WTC11 (cell line): ENCODE results near the gene CSTF1. TPM values are rescaled to one million over a fixed set of nuclear protein-coding genes. Genes with fewer than 3 reads are reported as not detected.

Source experiments
- ATAC-seq: fragments of 200-7000 bp; cut with Tn5 transposase; 2 replicates; pipeline ENCODE4 v1.10.0; 2021; ENCODE audit warnings: mild to moderate bottlenecking, moderate library complexity
- CTCF ChIA-PET: fragments of 300-600 bp; sonication (Branson Sonifier 250); formaldehyde crosslinking; loops from one replicate; lab custom pipeline; 2021; ENCODE audit warnings: antibody characterized with exemption; lab: Charles Lee
- POLR2A ChIA-PET: fragments of 350-600 bp; sonication (Branson Sonifier 250); formaldehyde crosslinking; loops from one replicate; lab custom pipeline; 2021; ENCODE audit warnings: antibody characterized with exemption; lab: Charles Lee
- DNase-seq: peaks from one replicate; pipeline ENCODE4 v3.0.0; 2021; ENCODE audit warnings: low spot score
- H3K27ac Mint-ChIP-seq: 2 replicates; pipeline ENCODE4 v1.8.0; 2021; ENCODE audit warnings: mixed read lengths
- H3K27me3 Mint-ChIP-seq: 2 replicates; pipeline ENCODE4 v1.8.0; 2021; ENCODE audit warnings: low read depth, mild to moderate bottlenecking, moderate library complexity, mixed read lengths
- H3K36me3 Mint-ChIP-seq: 2 replicates; pipeline ENCODE4 v1.8.0; 2021; ENCODE audit warnings: mixed read lengths
- H3K4me1 Mint-ChIP-seq: 2 replicates; pipeline ENCODE4 v1.8.0; 2022; ENCODE audit warnings: mixed read lengths
- H3K4me3 Mint-ChIP-seq: 2 replicates; pipeline ENCODE4 v1.8.0; 2021; ENCODE audit warnings: mild to moderate bottlenecking, moderate library complexity, mixed read lengths
- H3K9me3 Mint-ChIP-seq: 2 replicates; pipeline ENCODE4 v1.8.0; 2021; ENCODE audit warnings: mixed read lengths
- ARID4B ChIP-seq: sonication (generic); formaldehyde crosslinking; IDR thresholded peaks from 2 replicates; pipeline ENCODE4 v1.8.0; 2023; ENCODE audit warnings: missing genetic modification reagents, mild to moderate bottlenecking, borderline replicate concordance
- ATF6 ChIP-seq: sonication (generic); formaldehyde crosslinking; IDR thresholded peaks from 2 replicates; pipeline ENCODE4 v1.8.1; 2023; ENCODE audit warnings: mild to moderate bottlenecking, missing genetic modification reagents
- CREM ChIP-seq: sonication (generic); formaldehyde crosslinking; IDR thresholded peaks from 2 replicates; pipeline ENCODE4 v1.8.1; 2022; ENCODE audit warnings: mild to moderate bottlenecking, missing genetic modification reagents, moderate library complexity
- E2F1 ChIP-seq: sonication (generic); formaldehyde crosslinking; IDR thresholded peaks from 2 replicates; pipeline ENCODE4 v1.8.0; 2022; ENCODE audit warnings: mild to moderate bottlenecking, missing genetic modification reagents
- E2F4 ChIP-seq: sonication (generic); formaldehyde crosslinking; IDR thresholded peaks from 2 replicates; pipeline ENCODE4 v1.8.1; 2022; ENCODE audit warnings: low read depth, mild to moderate bottlenecking, moderate library complexity, missing genetic modification reagents, borderline replicate concordance
- ETV6 ChIP-seq: sonication (generic); formaldehyde crosslinking; IDR thresholded peaks from 2 replicates; pipeline ENCODE4 v1.8.1; 2022; ENCODE audit warnings: mild to moderate bottlenecking, missing genetic modification reagents
- JUN ChIP-seq: sonication (generic); formaldehyde crosslinking; IDR thresholded peaks from 2 replicates; pipeline ENCODE4 v1.8.0; 2023; ENCODE audit warnings: mild to moderate bottlenecking, missing genetic modification reagents
- KAT7 ChIP-seq: sonication (generic); formaldehyde crosslinking; IDR thresholded peaks from 2 replicates; pipeline ENCODE4 v1.8.1; 2023; ENCODE audit warnings: missing genetic modification reagents, mild to moderate bottlenecking, borderline replicate concordance
- MAX ChIP-seq: sonication (generic); formaldehyde crosslinking; IDR thresholded peaks from 2 replicates; pipeline ENCODE4 v1.8.0; 2022; ENCODE audit warnings: mild to moderate bottlenecking, missing genetic modification reagents
- MXD4 ChIP-seq: fragments of 250-450 bp; sonication (Bioruptor Pico); IDR thresholded peaks from 2 replicates; pipeline ENCODE4 v1.8.0; 2021; ENCODE audit warnings: mild to moderate bottlenecking, moderate library complexity, borderline replicate concordance
- NR3C1 ChIP-seq: sonication (generic); formaldehyde crosslinking; conservative IDR thresholded peaks from 2 replicates; pipeline ENCODE4 v1.8.1; 2023; ENCODE audit warnings: low read depth, mild to moderate bottlenecking, missing genetic modification reagents
- RELA ChIP-seq: sonication (generic); formaldehyde crosslinking; IDR thresholded peaks from 2 replicates; pipeline ENCODE4 v1.8.1; 2022; ENCODE audit warnings: missing genetic modification reagents, mild to moderate bottlenecking, borderline replicate concordance
- SMAD3 ChIP-seq: sonication (generic); formaldehyde crosslinking; IDR thresholded peaks from 2 replicates; pipeline ENCODE4 v1.8.0; 2022; ENCODE audit warnings: missing genetic modification reagents, mild to moderate bottlenecking, borderline replicate concordance
- TCF7 ChIP-seq: sonication (generic); formaldehyde crosslinking; IDR thresholded peaks from 2 replicates; pipeline ENCODE4 v1.8.0; 2022; ENCODE audit warnings: mild to moderate bottlenecking, low read depth, missing genetic modification reagents, moderate library complexity
- TEAD1 ChIP-seq: sonication (generic); formaldehyde crosslinking; IDR thresholded peaks from 2 replicates; pipeline ENCODE4 v1.8.0; 2022; ENCODE audit warnings: mild to moderate bottlenecking, missing genetic modification reagents
- ZNF317 ChIP-seq: sonication (generic); formaldehyde crosslinking; IDR thresholded peaks from 2 replicates; pipeline ENCODE4 v1.8.1; 2023; ENCODE audit warnings: low read depth, mild to moderate bottlenecking, moderate library complexity, missing genetic modification reagents, borderline replicate concordance
- ZNF423 ChIP-seq: fragments of 250-450 bp; sonication (Bioruptor Pico); IDR thresholded peaks from 2 replicates; pipeline ENCODE4 v2.1.2; 2022; ENCODE audit warnings: mild to moderate bottlenecking, moderate library complexity
- ZNF512 ChIP-seq: sonication (generic); formaldehyde crosslinking; IDR thresholded peaks from 2 replicates; pipeline ENCODE4 v1.8.1; 2022; ENCODE audit warnings: missing genetic modification reagents, borderline replicate concordance
- total RNA-seq: library from RNA; stranded (reverse); gene quantifications from 3 replicates; pipeline ENCODE4 v1.2.3, GENCODE V29; 2021

The CSTF1 gene
- total RNA-seq, 1 experiment from 2014 or later: 58.5 TPM

- TF ChIP-seq ARID4B (CRISPR knock-in tag) (no peak), KAT7 (CRISPR knock-in tag) (no peak)
- TF ChIP-seq, all 79 proteins: peak for 0
Measured at GRCh38 chr20:56368351-56369134, 23.9 kb upstream of the CSTF1 start (continued).

GRCh38 chr20:56369179-56369578 is 23.3 kb upstream of the CSTF1 start:
- H3K9me3 Mint-ChIP-seq: no peaks in the 10 kb centered on the region
- ChIA-PET POLR2A (no interaction called here), CTCF (no interaction called here)
- H3K36me3 Mint-ChIP-seq: peaks cover 47% of the 10 kb centered on the region
- no peak for DNase-seq
- H3K27me3 Mint-ChIP-seq: no peaks in the 10 kb centered on the region; the same call in 1 of the 2 replicates
- H3K4me1 Mint-ChIP-seq: no peaks in the 10 kb centered on the region
- no peak overlapping the region for H3K4me3 Mint-ChIP-seq
- no peak for TF ChIP-seq TEAD1
- no peak for TF ChIP-seq MAX (CRISPR knock-in tag)
- no peak for TF ChIP-seq ZNF512 (CRISPR knock-in tag)
- no peak for TF ChIP-seq JUN (CRISPR knock-in tag)
- no peak for TF ChIP-seq ETV6 (CRISPR knock-in tag)
- no peak for TF ChIP-seq RELA (CRISPR knock-in tag)
- TF ChIP-seq ZNF423 (CRISPR knock-in tag): no peak
- no peak for TF ChIP-seq ZNF317 (CRISPR knock-in tag)
- no peak for TF ChIP-seq TCF7 (CRISPR knock-in tag)
- no peak for TF ChIP-seq NR3C1 (CRISPR knock-in tag)
- no peak for TF ChIP-seq E2F1 (CRISPR knock-in tag)
- no peak for TF ChIP-seq SMAD3 (CRISPR knock-in tag)
- no peak for TF ChIP-seq ARID4B (CRISPR knock-in tag)
- no peak for TF ChIP-seq ATF6 (CRISPR knock-in tag)
- TF ChIP-seq CREM (CRISPR knock-in tag): no peak
- TF ChIP-seq MXD4 (CRISPR knock-in tag): no peak
- TF ChIP-seq E2F4: no peak
- H3K27ac Mint-ChIP-seq: no peak overlapping the region
- no peak for ATAC-seq
